ENCODE results near the gene CLCN7. TPM values are rescaled to one million over a fixed set of nuclear protein-coding genes. Genes with fewer than 3 reads are reported as not detected.
A peak's percentile ranks its signal among the peaks of the same experiment; 100 is the strongest.

CLCN7 gene
- total and polyA plus RNA-seq, 2 of the 13 experiments (the other 11 are each of a cell fraction or from before 2014, with no cell fraction given), result 24.6 to 25.1 TPM

GRCh38 chr16:1474796-1475551, at the start of gene CLCN7 (continued):
- TF ChIP-seq ZSCAN22 (CRISPR knock-in tag; IDR thresholded peaks at IDR 0.05), result no peak
- TF ChIP-seq ZNF235 (CRISPR knock-in tag; IDR thresholded peaks at IDR 0.05; ENCODE audit: borderline replicate concordance), result peak; percentile 89; the same call in 1 of the 2 replicates
- no peak for TF ChIP-seq PLRG1 (conservative IDR thresholded peaks at IDR 0.05)
- TF ChIP-seq ZNF740 (CRISPR knock-in tag; IDR thresholded peaks at IDR 0.05), result no peak; the same call in 1 of the 2 replicates
- no peak for TF ChIP-seq ZNF720 (CRISPR knock-in tag; IDR thresholded peaks at IDR 0.05)
- TF ChIP-seq TAF15 (IDR thresholded peaks at IDR 0.05; ENCODE audit: low read depth, low read length, poor library complexity, severe bottlenecking), result no peak
- peak; percentile 68 for TF ChIP-seq HNRNPK (IDR thresholded peaks at IDR 0.05; ENCODE audit: low read depth, low read length, poor library complexity, severe bottlenecking)
- no peak for TF ChIP-seq HMG20B (CRISPR knock-in tag; conservative IDR thresholded peaks at IDR 0.05)
- TF ChIP-seq TSC22D2 (CRISPR knock-in tag; IDR thresholded peaks at IDR 0.05; ENCODE audit: borderline replicate concordance), result peak; percentile 66; the same call in 1 of the 2 replicates
- no peak for TF ChIP-seq ZNF557 (CRISPR knock-in tag; IDR thresholded peaks at IDR 0.05)
- no peak for TF ChIP-seq THAP9 (CRISPR knock-in tag; IDR thresholded peaks at IDR 0.05; ENCODE audit: borderline replicate concordance)
- no peak for TF ChIP-seq TCF7L2 (IDR thresholded peaks at IDR 0.05; ENCODE audit: low read depth, low read length)
- no peak for TF ChIP-seq ZNF234 (CRISPR knock-in tag; conservative IDR thresholded peaks at IDR 0.05)
- TF ChIP-seq PHF8 (CRISPR knock-in tag; IDR thresholded peaks at IDR 0.05), result peak; percentile 96
- TF ChIP-seq ZNF224 (CRISPR knock-in tag; IDR thresholded peaks at IDR 0.05), result no peak
- no peak for TF ChIP-seq ZNF17 (CRISPR knock-in tag; IDR thresholded peaks at IDR 0.05)
- no peak for TF ChIP-seq ZNF7 (CRISPR knock-in tag; IDR thresholded peaks at IDR 0.05)
- TF ChIP-seq HCFC1 (IDR thresholded peaks at IDR 0.05; ENCODE audit: low read depth, low read length), result peak; percentile 34; the same call in 1 of the 2 replicates
- TF ChIP-seq ZNF780A (CRISPR knock-in tag; IDR thresholded peaks at IDR 0.05), result peak; percentile 80
- TF ChIP-seq DBP (CRISPR knock-in tag; IDR thresholded peaks at IDR 0.05; ENCODE audit: not compliant biosample characterization), result peak; percentile 76
- TF ChIP-seq ZUFSP (CRISPR knock-in tag; IDR thresholded peaks at IDR 0.05; ENCODE audit: borderline replicate concordance), result no peak
- TF ChIP-seq CENPT (CRISPR knock-in tag; IDR thresholded peaks at IDR 0.05; ENCODE audit: low read depth), result peak; percentile 75; the same call in 1 of the 2 replicates
- no peak for TF ChIP-seq CBX2 (IDR thresholded peaks at IDR 0.05; ENCODE audit: low read depth, low read length)
- TF ChIP-seq CBX2 (CRISPR knock-in tag; IDR thresholded peaks at IDR 0.05; ENCODE audit: low read depth), result 0 out of 2 replicates have a peak, but pooled peaks have one; percentile 17
- TF ChIP-seq ZNF460 (CRISPR knock-in tag; IDR thresholded peaks at IDR 0.05; ENCODE audit: borderline replicate concordance), result no peak
- TF ChIP-seq ZNF672 (CRISPR knock-in tag; IDR thresholded peaks at IDR 0.05), result peak; percentile 73; the same call in 1 of the 2 replicates
